Peyer's patch (tissue), 4 donors: Measurements from ENCODE around the gene SPN.
A peak's percentile ranks its signal among the peaks of the same experiment; 100 is the strongest.
"Not testable (repeated sequence)": the region's sequence is repeated elsewhere in the genome, so short reads cannot be mapped to it uniquely, and the experiment has no call there.

ENCODE experiments used
- POLR2A ChIP-seq, 2 donors: fragments of 450-650 bp; IDR thresholded peaks; one replicate each; pipeline ENCODE4 v1.5.1; 2017; ENCODE audit warnings: antibody characterized with exemption in 2 of 2, mild to moderate bottlenecking in 2 of 2, moderate library complexity in 2 of 2
- TF ChIP-seq, protein P1 (sequence below), 6 experiments: fragments of 450-650 bp in 4 of 6; fragments of 200-600 bp in 2 of 6; sonication (generic) in 1 of 6; IDR thresholded peaks; one replicate each; pipeline ENCODE4 v1.5.1; 2017 to 2019; ENCODE audit warnings: antibody characterized with exemption in 6 of 6, mild to moderate bottlenecking in 3 of 6, moderate library complexity in 1 of 6

DNA sequence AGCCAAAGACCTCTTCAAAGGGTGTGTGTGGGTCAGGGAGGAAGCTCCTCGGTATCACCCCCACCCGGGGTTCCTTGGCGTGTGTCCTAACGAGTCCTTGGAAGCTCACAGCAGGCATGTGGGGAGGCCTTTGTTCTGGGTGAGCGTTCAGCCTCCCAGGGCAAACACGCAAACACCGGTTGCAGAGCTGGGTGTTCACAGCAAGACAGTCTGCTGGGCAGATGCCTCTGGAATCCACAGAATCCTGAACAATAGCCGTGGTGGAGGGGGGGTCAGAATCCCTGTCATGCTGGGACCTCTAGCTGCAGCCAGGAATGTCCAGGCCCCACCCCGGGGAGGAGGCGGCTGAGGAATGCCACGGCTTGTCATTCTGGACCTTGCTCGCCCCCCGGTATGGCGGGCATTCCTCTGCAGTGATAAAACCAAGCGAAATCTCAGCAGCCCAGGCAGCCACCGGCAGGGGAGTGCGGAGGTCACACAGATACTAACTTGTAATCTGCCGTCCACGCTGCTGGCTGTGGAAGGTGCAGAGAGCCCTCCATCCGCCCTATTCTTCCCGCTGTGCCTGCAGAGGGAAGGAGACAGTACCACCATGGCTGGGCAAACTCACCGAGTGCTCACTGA lies 48.2 kb upstream of the SPN start:
- TF ChIP-seq POLR2A (IDR thresholded peaks at IDR 0.05): not testable (repeated sequence)
- TF ChIP-seq, protein P1, sequence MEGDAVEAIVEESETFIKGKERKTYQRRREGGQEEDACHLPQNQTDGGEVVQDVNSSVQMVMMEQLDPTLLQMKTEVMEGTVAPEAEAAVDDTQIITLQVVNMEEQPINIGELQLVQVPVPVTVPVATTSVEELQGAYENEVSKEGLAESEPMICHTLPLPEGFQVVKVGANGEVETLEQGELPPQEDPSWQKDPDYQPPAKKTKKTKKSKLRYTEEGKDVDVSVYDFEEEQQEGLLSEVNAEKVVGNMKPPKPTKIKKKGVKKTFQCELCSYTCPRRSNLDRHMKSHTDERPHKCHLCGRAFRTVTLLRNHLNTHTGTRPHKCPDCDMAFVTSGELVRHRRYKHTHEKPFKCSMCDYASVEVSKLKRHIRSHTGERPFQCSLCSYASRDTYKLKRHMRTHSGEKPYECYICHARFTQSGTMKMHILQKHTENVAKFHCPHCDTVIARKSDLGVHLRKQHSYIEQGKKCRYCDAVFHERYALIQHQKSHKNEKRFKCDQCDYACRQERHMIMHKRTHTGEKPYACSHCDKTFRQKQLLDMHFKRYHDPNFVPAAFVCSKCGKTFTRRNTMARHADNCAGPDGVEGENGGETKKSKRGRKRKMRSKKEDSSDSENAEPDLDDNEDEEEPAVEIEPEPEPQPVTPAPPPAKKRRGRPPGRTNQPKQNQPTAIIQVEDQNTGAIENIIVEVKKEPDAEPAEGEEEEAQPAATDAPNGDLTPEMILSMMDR (IDR thresholded peaks at IDR 0.05): peak in 1 of 6 experiments; percentile 8
